Measurements from ENCODE around the gene PAIP1.

PAIP1 gene

DNA sequence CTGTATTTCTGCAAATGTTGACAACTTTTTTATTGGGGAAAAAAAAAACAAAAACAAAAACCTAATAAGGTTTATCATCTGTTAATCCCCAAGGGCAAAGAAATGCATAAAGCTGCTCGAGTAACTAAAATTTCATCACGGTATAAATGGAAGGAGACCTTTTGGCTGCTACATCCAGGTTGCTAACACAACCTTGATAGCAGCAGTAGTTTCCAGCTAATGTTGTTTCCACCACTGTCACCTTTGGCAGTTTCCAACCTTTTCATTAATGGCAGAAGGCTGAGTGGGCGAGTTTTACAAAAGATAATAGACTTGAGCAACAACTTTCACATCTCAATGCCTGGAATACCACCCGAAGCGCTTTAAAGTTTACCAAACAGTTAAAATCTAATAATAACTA, 8.5 kb downstream of the PAIP1 start:
- TF ChIP-seq, protein P1, sequence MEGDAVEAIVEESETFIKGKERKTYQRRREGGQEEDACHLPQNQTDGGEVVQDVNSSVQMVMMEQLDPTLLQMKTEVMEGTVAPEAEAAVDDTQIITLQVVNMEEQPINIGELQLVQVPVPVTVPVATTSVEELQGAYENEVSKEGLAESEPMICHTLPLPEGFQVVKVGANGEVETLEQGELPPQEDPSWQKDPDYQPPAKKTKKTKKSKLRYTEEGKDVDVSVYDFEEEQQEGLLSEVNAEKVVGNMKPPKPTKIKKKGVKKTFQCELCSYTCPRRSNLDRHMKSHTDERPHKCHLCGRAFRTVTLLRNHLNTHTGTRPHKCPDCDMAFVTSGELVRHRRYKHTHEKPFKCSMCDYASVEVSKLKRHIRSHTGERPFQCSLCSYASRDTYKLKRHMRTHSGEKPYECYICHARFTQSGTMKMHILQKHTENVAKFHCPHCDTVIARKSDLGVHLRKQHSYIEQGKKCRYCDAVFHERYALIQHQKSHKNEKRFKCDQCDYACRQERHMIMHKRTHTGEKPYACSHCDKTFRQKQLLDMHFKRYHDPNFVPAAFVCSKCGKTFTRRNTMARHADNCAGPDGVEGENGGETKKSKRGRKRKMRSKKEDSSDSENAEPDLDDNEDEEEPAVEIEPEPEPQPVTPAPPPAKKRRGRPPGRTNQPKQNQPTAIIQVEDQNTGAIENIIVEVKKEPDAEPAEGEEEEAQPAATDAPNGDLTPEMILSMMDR (IDR thresholded peaks at IDR 0.05; ENCODE audit: low read depth, low read length, missing control alignments): no peak
- in situ Hi-C loops (cut with HindIII; ENCODE audit: low sequenced_read_pairs): no loop called here

DNA sequence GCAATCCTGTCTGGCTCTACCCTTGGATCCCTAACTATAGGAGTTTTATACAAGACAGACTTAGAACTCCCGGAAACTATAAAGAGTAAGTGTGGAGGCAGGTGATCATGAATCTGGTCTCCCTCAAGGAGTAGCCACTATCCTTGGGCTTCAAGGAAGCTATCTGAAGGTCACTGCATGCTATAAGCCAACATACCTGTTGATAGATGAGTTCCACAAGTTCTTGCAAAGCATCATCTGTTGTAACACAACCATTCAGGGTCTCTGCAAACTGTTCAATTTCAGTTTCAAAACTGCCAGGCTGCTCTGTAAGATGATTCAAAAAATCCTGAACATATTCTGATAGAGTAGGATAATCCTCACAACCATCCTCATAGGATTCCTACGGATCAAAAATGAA, 9.3 kb downstream of the PAIP1 start:
- in situ Hi-C loops (cut with HindIII; ENCODE audit: low sequenced_read_pairs): no loop called here
- no peak overlapping the region for H3K4me3 ChIP-seq (ENCODE audit: low read depth, low read length)
- no peak for DNase-seq (ENCODE audit: low read depth)
- TF ChIP-seq, protein P1 (IDR thresholded peaks at IDR 0.05; ENCODE audit: low read depth, low read length, missing control alignments): no peak

More for the DNA sequence above, 8.5 kb downstream of the PAIP1 start:
- no peak for DNase-seq (ENCODE audit: low read depth)
- H3K4me3 ChIP-seq (ENCODE audit: low read depth, low read length): no peak overlapping the region

DNA sequence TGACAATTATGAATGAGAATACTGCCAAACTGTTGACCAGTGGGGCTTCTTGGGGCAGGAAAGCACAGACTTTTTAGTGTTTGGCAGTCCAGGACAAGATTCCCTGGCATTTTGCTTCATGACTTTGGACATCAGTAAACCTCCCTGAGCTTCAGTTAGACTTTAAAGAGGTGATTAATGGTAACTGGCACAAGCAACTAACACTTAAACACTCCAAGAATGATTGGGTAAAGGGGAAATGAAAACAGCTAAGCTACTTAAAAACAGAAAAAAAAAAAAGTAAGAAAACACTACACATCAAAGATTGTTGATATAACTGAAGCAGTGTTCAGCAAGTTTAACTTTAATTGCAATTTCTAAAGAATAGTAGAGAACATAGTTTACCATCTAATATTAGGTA, 13.4 kb downstream of the PAIP1 start:
- in situ Hi-C loops (cut with HindIII; ENCODE audit: low sequenced_read_pairs): no loop called here
- no peak overlapping the region for H3K4me3 ChIP-seq (ENCODE audit: low read depth, low read length)
- TF ChIP-seq, protein P1 (IDR thresholded peaks at IDR 0.05; ENCODE audit: low read depth, low read length, missing control alignments): no peak
- no peak for DNase-seq (ENCODE audit: low read depth)

DNA sequence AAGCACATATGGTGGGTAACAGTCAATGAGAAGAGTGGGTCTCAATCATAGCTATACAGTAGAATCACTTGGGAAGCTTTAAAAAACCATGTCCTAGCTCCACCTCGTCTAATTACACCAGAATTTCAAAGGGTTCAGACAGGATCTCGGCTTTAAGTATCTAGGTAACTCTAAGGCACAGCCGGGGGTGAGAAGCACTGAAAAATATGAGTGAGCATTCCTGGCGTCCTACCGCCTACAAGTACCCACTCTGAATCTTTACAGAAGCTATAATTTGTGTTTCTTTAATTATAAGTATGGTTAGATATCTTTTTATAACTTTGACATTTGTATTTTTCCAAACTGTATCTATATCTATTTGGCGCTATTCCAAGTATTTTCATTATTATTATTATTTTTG, 16.1 kb downstream of the PAIP1 start:
- in situ Hi-C loops (cut with HindIII; ENCODE audit: low sequenced_read_pairs): no loop called here

DNA sequence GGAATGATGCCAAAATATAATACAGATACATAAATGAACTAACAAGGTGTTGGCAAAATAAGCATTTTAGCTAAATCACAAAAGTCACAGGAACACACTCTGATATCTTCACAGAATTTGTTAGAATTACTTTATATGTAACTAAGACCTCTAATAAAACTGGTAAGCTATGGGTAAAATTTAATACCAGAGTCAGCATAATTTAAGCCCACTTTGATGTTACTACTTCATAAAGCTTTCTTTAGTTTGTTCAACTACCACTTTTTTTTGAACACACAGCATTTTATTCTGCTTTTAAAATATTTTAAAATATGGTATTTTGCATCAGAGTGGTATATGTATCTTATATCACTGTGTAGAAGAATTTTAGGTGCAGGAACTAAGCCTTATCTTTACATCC, 19.9 kb downstream of the PAIP1 start:
- H3K4me3 ChIP-seq (ENCODE audit: low read depth, low read length): no peak overlapping the region
- in situ Hi-C loops (cut with HindIII; ENCODE audit: low sequenced_read_pairs): loop anchor here (5.0 kb wide), 1 partner anchor 50 kb away; no protein-coding TSS in a partner anchor
- TF ChIP-seq, protein P1 (IDR thresholded peaks at IDR 0.05; ENCODE audit: low read depth, low read length, missing control alignments): no peak
- no peak for DNase-seq (ENCODE audit: low read depth)

More for the DNA sequence above, 16.1 kb downstream of the PAIP1 start:
- TF ChIP-seq, protein P1 (IDR thresholded peaks at IDR 0.05; ENCODE audit: low read depth, low read length, missing control alignments): no peak
- H3K4me3 ChIP-seq (ENCODE audit: low read depth, low read length): no peak overlapping the region
- no peak for DNase-seq (ENCODE audit: low read depth)

DNA sequence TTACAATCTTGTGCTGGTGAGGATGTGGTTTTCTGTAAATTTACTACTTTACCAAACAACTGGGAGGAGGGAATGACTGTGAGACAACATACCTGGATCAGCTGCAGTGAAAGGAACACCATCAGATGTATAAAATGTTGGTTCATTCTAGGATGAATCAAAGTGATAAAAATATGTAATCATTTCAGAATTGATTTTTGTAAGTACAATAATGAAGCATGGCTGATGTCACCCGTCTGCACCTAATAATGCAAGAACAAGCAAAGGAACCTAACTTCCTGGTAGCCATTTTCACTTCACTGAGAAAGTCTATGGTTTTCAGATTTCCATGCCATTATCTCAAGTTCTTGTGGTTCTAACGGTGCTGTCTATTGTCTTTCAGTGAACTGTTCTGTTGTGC, 23.2 kb downstream of the PAIP1 start:
- in situ Hi-C loops (cut with HindIII; ENCODE audit: low sequenced_read_pairs): no loop called here
- no peak for DNase-seq (ENCODE audit: low read depth)
- TF ChIP-seq, protein P1 (IDR thresholded peaks at IDR 0.05; ENCODE audit: low read depth, low read length, missing control alignments): no peak
- H3K4me3 ChIP-seq (ENCODE audit: low read depth, low read length): no peak overlapping the region

DNA sequence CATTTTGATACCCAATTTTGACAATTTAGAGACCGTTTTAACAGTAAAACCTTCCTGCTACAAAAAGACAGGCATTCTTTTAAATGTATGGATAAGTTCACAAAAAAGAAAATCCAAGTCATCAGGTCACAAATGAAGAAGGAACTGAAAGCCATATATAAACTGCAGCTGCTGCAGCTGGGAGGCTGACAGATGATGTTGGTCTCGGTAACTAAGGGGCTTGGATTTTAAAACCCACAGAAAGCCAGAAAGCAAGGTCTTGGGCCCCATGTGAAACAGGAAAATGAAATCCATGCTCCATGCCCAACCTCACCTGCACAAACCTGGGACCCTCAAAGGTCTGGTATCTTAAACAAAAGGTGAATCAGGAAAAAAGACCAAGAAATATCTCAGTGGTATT, 26.2 kb downstream of the PAIP1 start:
- in situ Hi-C loops (cut with HindIII; ENCODE audit: low sequenced_read_pairs): no loop called here
- no peak for DNase-seq (ENCODE audit: low read depth)
- TF ChIP-seq, protein P1 (IDR thresholded peaks at IDR 0.05; ENCODE audit: low read depth, low read length, missing control alignments): no peak
- H3K4me3 ChIP-seq (ENCODE audit: low read depth, low read length): no peak overlapping the region

All from astrocyte of the cerebellum (primary cell).